ENCODE data around the gene SURF6.
"Not testable (repeated sequence)": the region's sequence is repeated elsewhere in the genome, so short reads cannot be mapped to it uniquely, and the experiment has no call there.

SURF6 gene

GRCh38 chr9:133283255-133284032, 52.5 kb downstream of the SURF6 start:
- not testable (repeated sequence) for DNase-seq

GRCh38 chr9:133282464-133283238, 53.3 kb downstream of the SURF6 start:
- DNase-seq = no peak

- DNase-seq = no peak
Measured at GRCh38 chr9:133280392-133280791, 55.6 kb downstream of the SURF6 start.

Measured in midbrain (tissue), 1 donor.